A673 (cell line): ENCODE data around the gene ARHGAP21.
"Not testable (repeated sequence)": the region's sequence is repeated elsewhere in the genome, so short reads cannot be mapped to it uniquely, and the experiment has no call there.

ENCODE experiments used
- CTCF ChIP-seq: fragments of 300-800, 200-600 bp; sonication (generic); conservative IDR thresholded peaks from 2 replicates; pipeline ENCODE4 v1.5.1; 2017; ENCODE audit warnings: low read depth, mild to moderate bottlenecking, antibody characterized with exemption, low read length, moderate library complexity, mixed read lengths
- EZH2 ChIP-seq: fragments of 200-600 bp; sonication (generic); IDR thresholded peaks from 2 replicates; pipeline ENCODE4 v1.6.1; 2017; ENCODE audit warnings: borderline replicate concordance, low read depth, mild to moderate bottlenecking, mixed read lengths, antibody characterized with exemption, low read length; ENCODE audit not compliant: poor library complexity, severe bottlenecking

GRCh38 chr10:24619994-24620310, 103.7 kb downstream of the ARHGAP21 start:
- TF ChIP-seq CTCF, EZH2: not testable (repeated sequence)
